ENCODE data around the gene LSS. TPM values are rescaled to one million over a fixed set of nuclear protein-coding genes. Genes with fewer than 3 reads are reported as not detected.

Gene LSS
- total and polyA plus RNA-seq, 2 of the 8 experiments (the other 6 are each of a cell fraction or from before 2014, with no cell fraction given): 96.1 to 123 TPM

DNA sequence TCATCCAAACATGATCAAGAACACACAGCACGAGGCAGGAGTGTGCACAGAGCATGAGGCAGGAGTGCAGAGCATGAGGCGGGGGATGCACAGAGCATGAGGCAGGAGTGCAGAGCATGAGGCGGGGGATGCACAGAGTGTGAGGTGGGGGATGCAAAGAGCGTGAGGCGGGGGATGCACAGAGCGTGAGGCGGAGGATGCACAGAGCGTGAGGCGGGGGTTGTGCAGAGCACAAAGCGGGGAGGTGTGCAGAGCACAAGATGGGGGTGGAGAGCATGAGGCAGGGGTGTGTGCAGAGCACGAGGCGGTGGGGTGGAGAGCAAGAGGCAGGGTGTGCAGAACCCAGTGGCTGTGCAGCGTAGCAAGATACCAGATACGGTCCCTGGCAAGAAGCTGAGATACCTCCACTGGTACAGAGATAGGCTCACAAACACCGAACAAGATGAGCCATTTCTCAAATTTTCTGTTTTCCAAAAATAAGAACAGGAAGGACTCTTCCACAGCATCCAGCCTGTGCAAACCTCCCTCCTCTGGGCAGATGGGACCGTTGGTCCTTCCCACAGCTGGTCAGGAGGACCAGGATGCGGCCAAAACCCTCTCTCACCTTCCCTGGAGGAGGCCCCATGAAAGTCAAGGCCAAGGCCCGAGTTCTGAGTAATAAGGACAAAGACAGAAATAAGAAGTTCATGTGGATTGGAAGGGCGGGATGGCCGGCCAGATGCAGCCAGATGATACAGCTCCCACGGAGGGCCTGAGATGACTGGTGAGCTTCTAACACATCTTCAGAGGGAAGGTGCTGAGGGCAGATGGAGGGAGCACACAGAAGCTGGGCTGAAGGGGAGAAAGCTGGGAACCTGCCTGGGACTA is 56.3 kb downstream of the LSS start (continued):
- TF ChIP-seq, protein P1, sequence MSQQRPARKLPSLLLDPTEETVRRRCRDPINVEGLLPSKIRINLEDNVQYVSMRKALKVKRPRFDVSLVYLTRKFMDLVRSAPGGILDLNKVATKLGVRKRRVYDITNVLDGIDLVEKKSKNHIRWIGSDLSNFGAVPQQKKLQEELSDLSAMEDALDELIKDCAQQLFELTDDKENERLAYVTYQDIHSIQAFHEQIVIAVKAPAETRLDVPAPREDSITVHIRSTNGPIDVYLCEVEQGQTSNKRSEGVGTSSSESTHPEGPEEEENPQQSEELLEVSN (IDR thresholded peaks at IDR 0.05): no peak
- no peak for TF ChIP-seq POLR2A (IDR thresholded peaks at IDR 0.05; ENCODE audit: control extremely low read depth in 1 of 2, low read depth in 2 of 2, low read length in 2 of 2)

Measured in H1 (cell line).